ENCODE measurements around the gene BBX.

The BBX gene

GRCh38 chr3:107757140-107757539, 234.4 kb downstream of the BBX start:
- DNase-seq = no peak

DNA sequence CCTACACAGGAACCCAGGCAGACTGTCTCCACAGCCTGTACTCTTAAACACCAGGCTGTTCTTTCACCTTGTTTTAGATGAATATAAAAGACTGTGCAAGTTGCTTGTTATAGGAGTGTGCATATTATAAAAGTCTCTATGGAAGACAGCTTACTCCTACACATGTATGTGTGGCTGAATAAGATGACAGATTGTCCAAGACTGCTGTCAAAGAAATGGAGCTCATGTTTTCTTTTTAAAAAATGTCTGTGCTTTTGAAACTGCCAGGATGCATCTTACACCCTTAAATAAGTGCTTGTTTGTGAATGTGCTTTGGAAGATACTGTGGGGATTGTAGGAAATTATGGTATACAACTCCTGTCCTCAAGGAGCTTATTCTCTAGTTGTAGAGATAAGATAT, 237.4 kb downstream of the BBX start:
- DNase-seq = no peak

DNA sequence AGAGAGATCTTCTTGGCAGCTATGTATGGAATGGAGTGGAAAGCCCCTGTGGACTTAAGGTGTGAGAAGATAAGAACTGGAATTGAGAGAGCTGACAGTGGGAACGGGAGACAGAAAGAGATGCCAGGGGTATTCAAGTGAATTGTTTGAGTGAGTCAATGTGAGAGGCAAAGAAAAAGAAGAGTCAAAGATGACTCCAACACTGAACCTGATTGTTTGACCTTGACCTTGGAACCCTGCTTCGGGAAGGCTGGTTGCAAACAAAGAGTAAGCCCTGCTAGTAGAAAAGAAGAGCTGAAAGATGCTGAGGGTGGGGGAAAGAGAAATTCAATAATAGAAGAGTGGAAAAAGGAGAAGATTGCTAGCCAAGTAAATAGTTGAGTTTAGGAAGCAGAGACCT, 238.6 kb downstream of the BBX start:
- no peak for DNase-seq

DNA sequence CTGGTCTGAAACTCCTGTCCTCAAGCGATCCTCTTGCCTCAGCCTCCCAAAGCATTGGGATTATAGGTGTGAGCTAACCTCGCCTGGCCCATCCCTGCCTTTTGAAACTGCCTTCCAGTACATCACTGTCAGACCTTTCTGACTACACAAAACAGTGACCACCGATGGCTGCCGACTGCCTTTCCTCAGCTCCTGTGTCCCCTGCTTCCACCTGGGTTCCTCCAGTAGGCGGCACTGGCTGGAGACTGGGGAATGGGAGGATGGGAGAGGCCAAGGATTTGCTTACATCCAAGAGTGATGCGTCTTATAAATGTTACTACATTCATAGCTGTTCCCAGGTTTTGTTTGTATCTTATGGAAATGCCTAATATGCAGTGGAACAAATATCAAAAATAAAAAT, 242.8 kb downstream of the BBX start:
- no peak for DNase-seq

DNA sequence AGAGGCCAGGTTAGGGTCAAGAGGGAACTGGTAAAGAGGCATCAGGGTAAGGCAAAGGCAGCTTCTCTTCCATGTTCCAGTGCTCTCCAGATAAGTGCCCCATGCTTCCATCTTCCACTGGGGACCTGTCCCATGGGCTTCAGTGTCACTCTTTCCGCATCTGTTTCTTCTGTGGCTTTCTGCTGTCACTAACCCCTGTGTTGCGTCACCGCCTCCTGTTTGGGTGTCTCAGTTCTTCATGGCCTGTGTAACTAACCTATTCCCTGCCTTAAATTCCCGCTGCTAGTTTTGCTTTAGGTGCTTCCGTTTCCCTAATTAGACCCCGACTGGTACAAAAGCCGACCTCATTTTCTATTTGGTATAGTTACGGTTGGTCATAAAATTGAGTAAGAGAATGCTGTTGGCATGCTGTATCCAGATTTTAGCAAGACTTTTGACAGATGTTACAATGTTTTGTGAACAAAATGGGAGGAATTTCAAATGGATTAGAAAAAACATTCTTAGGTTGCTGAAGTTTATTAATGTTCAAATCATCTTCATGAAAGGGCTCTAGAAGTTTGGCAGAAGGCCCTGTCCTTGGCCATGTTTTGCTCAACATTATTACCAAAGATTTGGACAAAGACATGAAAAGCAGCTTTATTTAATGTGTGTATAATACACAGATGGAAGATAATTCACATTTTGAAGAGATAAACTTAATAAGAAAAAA, 245.3 kb downstream of the BBX start:
- no peak for DNase-seq

GRCh38 chr3:107769882-107770281, 247.1 kb downstream of the BBX start:
- DNase-seq = no peak

GRCh38 chr3:107772016-107772415, 249.3 kb downstream of the BBX start:
- DNase-seq = no peak

DNA sequence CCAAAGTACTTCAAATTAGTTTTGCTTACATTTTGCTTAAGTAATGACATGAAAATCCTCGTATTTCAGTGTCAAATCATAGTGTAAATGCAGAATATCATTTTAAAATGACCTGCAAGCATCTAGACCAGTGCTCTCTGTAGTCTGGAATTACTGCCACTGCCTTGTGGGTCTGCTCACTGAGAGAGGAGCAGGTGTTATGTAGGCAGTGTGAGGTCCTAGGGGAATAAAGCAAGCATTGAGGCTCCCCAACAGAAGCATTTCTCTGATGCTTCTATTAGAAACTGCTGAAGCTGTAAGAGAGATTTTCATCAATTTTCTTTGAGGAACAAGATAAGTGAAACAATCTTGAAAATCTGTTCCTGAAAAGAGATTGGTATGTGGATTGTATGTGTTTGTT, 253.2 kb downstream of the BBX start:
- no peak for DNase-seq

- DNase-seq = no peak
These were observed 258.5 kb downstream of the BBX start for GRCh38 chr3:107781253-107781652.

DNA sequence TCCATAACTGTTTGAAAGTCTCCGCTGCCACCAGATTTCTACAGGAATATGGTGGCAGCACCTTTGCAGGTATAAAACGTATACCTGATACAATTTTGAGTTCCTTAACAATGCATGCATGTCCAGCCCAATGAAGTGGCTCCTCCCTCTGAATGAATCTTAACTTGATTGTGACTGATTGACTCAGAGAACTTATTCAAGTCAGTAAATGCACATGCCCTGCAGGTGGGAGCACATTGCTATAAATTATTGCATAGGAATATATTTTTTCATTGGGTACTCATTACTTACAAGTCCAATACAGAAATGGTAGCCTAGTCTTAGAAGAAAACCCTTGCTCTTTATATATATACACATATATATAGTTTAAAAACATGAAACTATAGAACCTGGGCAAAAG, 259.3 kb downstream of the BBX start:
- DNase-seq = no peak

GRCh38 chr3:107790612-107791011, 267.9 kb downstream of the BBX start:
- no peak for DNase-seq

GRCh38 chr3:107791027-107791426, 268.3 kb downstream of the BBX start:
- DNase-seq = no peak

GRCh38 chr3:107791450-107791849, 268.7 kb downstream of the BBX start:
- DNase-seq = no peak

DNA sequence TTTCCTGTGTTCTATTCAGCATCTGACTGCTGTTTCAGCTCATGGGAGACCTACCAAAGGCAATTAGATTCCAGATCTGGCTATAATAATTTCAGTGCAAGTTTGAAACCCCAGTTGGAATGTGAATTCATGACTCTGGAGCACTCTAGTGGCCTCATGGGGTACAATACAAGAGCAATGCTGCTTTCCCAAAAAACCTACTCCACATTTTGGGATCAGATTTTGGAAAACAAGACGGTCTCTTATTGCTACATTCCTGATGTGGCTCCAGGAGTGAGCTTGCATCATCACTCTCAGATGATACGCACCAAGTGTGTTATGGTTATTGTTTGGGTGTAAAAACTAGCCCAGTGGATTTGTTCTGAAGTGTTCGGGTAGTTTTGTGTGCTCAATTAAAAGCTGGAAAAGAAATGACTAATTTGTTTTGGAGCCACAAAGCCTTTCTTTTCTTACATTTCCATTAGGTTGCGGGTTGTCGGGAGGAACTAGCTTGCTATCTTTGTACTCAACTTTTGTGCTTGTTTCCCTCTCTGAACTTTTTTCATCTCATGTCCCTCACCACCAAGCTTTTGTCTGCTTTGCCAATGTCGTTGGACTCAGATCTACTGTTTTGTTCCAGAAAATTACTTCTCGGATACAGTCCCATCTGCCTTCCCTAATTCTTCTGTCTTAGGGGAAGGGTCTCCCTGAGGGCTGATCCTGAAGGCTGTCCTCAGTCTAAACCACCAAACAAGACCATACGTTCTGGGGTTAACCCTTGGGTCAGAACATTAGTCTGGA, 272.1 kb downstream of the BBX start:
- no peak for DNase-seq

GRCh38 chr3:107795514-107796094, 272.8 kb downstream of the BBX start:
- DNase-seq = no peak

DNA sequence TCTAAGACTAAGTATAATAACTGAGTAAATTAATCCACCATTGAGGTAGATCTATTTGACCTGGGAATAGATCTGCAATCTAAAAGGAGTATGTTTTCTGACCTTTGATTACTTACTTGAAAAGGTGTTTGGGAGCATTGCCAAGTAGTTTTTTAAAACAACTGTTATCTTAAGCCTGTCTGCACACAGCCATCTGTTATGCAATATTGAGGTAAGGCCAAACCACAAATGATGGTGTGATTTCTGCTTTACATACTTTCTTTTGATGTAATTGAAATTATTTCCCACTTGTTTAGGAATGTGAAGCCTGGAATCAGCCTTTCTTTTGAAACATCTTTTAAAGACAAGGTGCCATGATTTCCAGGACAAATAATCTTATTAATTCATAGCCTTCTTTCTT, 274.0 kb downstream of the BBX start:
- no peak for DNase-seq

DNA sequence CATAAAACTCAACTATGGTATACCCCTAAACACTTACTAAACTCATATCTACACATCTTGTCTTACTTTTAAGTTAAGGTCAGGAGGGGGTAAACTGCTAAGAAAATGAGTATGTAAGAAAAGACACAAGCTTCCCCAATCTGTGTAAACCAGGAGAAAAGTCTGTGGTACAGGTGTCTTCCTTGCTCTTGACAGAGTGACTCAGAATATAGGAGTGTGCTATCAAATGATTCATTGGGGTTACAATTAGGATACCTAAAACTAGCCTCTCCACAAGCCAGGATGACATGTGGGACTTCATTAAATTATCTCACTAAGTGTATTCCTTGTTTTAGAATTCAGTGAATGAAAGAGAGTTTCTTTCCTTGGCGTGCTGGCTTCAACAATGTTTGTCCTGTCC, 274.8 kb downstream of the BBX start:
- no peak for DNase-seq

DNA sequence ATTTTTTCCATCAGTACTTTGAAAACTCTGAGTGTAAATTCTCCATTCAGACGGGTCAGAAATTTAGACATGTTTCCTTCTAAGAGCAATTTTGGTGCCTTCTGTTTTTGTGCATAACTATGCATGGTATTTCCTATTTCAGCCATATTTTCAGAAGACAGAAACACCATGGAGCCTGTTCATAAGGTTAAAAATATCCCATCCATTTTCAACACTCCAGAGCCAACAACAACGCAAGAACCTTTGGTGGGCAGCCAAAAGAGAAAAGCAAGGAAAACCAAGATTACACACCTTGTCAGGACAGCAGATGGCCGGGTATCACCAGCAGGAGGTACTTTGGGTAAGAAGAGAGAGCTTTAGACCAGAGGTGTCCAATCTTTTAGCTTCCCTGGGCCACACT, 275.6 kb downstream of the BBX start:
- no peak for DNase-seq

DNA sequence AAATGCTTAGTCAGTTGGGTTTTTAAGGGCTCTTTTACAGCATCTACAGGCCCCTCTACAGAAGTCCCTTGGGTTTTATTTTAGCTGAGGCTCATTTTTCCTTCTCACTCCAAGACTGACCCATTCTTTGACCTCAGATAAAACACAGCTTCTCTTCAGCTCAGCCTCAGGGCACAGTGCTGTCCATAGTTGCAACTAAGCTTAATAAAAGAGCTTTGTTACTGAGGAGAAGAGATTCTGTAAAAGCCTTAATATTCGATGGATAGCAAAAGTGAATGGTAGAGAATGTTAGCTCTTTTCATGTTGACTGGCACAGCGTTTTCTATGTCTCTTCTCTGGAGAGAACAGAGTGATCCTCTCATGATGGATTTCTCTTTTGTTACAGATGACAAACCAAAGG, 277.9 kb downstream of the BBX start:
- DNase-seq = no peak

DNA sequence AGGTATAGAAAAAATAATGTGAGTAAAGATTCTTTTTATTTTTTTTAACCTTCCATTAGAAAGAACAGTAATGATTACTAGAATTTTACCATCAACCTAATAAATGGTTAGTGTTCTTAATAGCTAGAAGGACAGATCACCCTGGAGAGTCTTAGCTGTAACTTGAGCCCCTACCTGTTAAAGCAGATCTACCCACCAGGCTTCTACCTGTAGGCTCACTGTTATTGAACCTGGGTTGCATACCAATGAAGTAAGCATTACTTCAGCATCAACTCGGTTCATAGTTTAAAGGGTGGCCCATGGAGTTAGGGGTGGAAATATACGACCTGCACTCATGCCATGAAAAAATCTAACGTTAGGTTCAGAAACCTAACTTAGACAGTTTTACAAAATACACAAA, 280.4 kb downstream of the BBX start:
- no peak for DNase-seq

DNA sequence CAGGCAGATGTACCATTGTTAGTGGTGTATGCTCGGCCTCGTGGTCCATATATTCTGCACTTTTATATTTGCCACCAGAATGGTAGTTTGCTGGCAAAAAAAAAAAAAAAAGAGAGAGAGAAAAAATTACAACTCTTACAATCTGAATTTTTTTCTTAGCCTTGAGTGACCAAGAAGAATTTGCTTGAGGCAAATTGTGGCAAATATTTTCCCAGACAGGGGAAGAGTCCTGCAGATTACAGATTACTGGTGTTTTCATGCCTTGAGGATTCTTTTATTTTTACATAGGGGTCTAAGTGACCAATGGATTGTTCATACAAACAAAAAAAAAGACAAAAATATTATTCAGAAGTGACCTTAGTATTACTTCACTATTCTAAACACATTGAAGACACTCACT, 283.3 kb downstream of the BBX start:
- DNase-seq = no peak

- no peak for DNase-seq
These were observed 283.8 kb downstream of the BBX start for GRCh38 chr3:107806536-107806935.

DNA sequence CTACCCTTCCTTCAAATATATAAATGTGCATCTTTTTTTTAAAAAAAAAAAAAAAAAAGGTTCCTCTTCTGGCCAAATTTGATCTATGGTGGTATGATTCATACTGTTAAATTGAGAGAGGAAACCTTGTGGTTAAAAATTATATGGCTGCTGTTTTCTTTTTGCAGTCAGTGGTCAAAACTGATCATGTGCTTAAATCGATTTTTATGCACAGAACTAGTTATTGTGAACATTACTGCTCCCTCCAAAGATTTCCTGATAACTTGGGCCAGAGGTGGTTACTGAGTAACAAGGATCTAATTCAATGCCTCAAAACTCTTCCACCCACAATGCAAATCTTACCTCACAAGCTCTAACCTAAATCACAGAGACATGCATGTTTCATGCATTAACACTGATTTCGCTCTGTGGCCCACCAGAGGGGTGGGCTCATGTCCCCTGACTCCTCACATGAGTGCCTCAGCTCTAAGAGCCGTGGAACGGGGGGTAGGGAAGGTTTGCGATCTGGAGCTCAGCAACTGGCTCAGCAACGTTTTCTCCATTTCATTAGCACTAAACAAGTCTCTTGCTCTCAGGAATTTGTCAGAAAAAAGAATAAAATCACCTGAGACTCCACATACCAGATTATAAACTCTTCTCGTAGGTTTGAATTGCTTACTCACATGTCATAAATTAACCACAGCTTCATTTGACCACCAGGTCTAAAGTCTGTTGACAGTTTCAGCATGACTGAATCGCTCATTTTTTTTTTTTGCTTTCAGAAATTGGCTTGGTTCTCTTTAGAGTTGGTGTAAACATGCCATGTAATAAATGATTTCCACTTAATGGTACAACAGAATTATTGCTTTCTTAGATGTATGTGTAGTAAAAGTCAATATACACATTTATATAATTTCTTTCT, 287.7 kb downstream of the BBX start:
- no peak for DNase-seq

Measured in CD4-positive, alpha-beta T cell treated with Interferon gamma for 1 hour (primary cell).